Hepatocyte (in vitro differentiated cells): ENCODE results near the gene WDR90. TPM values are rescaled to one million over a fixed set of nuclear protein-coding genes. Genes with fewer than 3 reads are reported as not detected.

ENCODE experiments used
- DNase-seq: peaks from one replicate; pipeline ENCODE4 v3.0.0-alpha.2; 2016; ENCODE audit warnings: low spot score
- H2AFZ ChIP-seq: fragments of 200-600 bp; sonication (generic); 2 replicates; pipeline ENCODE4 v1.6.0; 2016; ENCODE audit warnings: antibody characterized with exemption, mild to moderate bottlenecking
- H3K27ac ChIP-seq: fragments of 200-600 bp; sonication (generic); 2 replicates; pipeline ENCODE4 v1.5.1; 2016; ENCODE audit warnings: mild to moderate bottlenecking
- H3K27me3 ChIP-seq: fragments of 200-600 bp; sonication (generic); 2 replicates; pipeline ENCODE4 v1.6.1; 2016
- H3K36me3 ChIP-seq: fragments of 200-600 bp; sonication (generic); replicated peaks from 2 replicates; pipeline ENCODE4 v1.5.1; 2016; ENCODE audit warnings: low read depth; ENCODE audit not compliant: insufficient read depth
- H3K4me1 ChIP-seq: fragments of 200-600 bp; sonication (generic); 2 replicates; pipeline ENCODE4 v1.5.1; 2016; ENCODE audit warnings: mild to moderate bottlenecking, moderate library complexity; ENCODE audit not compliant: insufficient read depth
- H3K4me2 ChIP-seq: fragments of 200-600 bp; sonication (generic); 2 replicates; pipeline ENCODE4 v1.6.0; 2016
- H3K4me3 ChIP-seq: fragments of 200-600 bp; sonication (generic); 2 replicates; pipeline ENCODE4 v1.5.1; 2016; ENCODE audit warnings: mild to moderate bottlenecking
- H3K79me2 ChIP-seq: fragments of 200-600 bp; sonication (generic); 2 replicates; pipeline ENCODE4 v1.6.0; 2017; ENCODE audit warnings: mild to moderate bottlenecking
- H3K9me2 ChIP-seq: fragments of 200-600 bp; sonication (generic); replicated peaks from 2 replicates; pipeline ENCODE4 v1.6.0; 2017; ENCODE audit warnings: mild to moderate bottlenecking; ENCODE audit not compliant: insufficient read depth
- H3K9me3 ChIP-seq: fragments of 200-600 bp; sonication (generic); 2 replicates; pipeline ENCODE4 v1.5.1; 2016; ENCODE audit warnings: low read depth, mild to moderate bottlenecking
- H4K20me1 ChIP-seq: fragments of 200-600 bp; sonication (generic); 2 replicates; pipeline ENCODE4 v1.6.0; 2016; ENCODE audit warnings: mild to moderate bottlenecking; ENCODE audit not compliant: insufficient read depth, poor library complexity, severe bottlenecking
- EZH2 ChIP-seq: fragments of 200-600 bp; sonication (generic); IDR thresholded peaks from 2 replicates; pipeline ENCODE4 v1.6.1; 2016; ENCODE audit warnings: antibody characterized with exemption, mild to moderate bottlenecking, borderline replicate concordance
- EZH2phosphoT487 ChIP-seq: fragments of 200-600 bp; sonication (generic); IDR thresholded peaks from one replicate; pipeline ENCODE4 v1.6.1; 2018; ENCODE audit warnings: antibody characterized with exemption, mild to moderate bottlenecking, low read depth, moderate library complexity; ENCODE audit not compliant: unreplicated experiment, severe bottlenecking
- WGBS: methylation state at CpG from one replicate; pipeline ENCODE4 v1.1.6; 2016; ENCODE audit warnings: low lambda C conversion rate; ENCODE audit errors: missing lambda C conversion rate; 5-methylcytosine and 5-hydroxymethylcytosine counted together
- polyA plus RNA-seq: library from polyadenylated mRNA; unstranded; fragments of >200 nt; fragmentation: Nextera tagmentation; extraction: Ambion mirVana; gene quantifications from 2 replicates; pipeline ENCODE4 v1.2.1, GENCODE V29; 2016
- total RNA-seq: library from RNA; depleted of rRNA; stranded (reverse); fragments of >200 nt; gene quantifications from 2 replicates; pipeline ENCODE4 v1.2.3, GENCODE V29; 2014
- TF ChIP-seq, protein P1 (sequence below): fragments of 200-600 bp; sonication (generic); IDR thresholded peaks from 2 replicates; pipeline ENCODE4 v1.5.1; 2016; ENCODE audit warnings: antibody characterized with exemption, mild to moderate bottlenecking; ENCODE audit not compliant: poor library complexity

The WDR90 gene
- total and polyA plus RNA-seq, 2 experiments from 2014 or later = 14.4 to 25.1 TPM

DNA sequence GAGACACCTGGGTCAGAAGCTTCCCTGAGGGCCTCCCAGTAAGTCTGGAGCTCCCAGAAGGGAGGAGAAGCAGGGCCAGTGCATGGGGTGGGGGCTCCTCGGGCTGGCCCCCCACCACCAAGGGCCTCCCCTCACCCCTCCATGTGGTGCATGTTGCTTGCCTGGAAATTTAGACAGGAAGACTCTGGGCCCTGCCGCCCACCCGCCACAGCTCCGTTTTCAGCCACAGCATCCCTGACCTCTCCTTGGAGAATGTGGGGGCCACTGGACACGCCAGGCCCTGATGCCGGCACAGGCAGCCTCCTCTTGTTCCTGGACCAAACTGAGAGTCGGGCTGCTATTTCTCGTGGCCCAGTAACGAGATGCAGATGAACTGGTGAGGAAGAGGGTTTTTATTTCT is 10.3 kb upstream of the WDR90 start:
- Histone ChIP-seq H3K9me2 (no peaks in the 10 kb centered on the region), H3K4me3 (no peak overlapping the region), H3K4me1 (peaks cover 28% of the 10 kb centered on the region), H3K27ac (no peak overlapping the region), H2AFZ (no peak overlapping the region), H3K79me2 (peaks cover 27% of the 10 kb centered on the region), H3K9me3 (no peaks in the 10 kb centered on the region), H4K20me1 (no peaks in the 10 kb centered on the region), H3K27me3 (no peaks in the 10 kb centered on the region), H3K4me2 (no peak overlapping the region), H3K36me3 (no peaks in the 10 kb centered on the region)
- TF ChIP-seq, protein P1, sequence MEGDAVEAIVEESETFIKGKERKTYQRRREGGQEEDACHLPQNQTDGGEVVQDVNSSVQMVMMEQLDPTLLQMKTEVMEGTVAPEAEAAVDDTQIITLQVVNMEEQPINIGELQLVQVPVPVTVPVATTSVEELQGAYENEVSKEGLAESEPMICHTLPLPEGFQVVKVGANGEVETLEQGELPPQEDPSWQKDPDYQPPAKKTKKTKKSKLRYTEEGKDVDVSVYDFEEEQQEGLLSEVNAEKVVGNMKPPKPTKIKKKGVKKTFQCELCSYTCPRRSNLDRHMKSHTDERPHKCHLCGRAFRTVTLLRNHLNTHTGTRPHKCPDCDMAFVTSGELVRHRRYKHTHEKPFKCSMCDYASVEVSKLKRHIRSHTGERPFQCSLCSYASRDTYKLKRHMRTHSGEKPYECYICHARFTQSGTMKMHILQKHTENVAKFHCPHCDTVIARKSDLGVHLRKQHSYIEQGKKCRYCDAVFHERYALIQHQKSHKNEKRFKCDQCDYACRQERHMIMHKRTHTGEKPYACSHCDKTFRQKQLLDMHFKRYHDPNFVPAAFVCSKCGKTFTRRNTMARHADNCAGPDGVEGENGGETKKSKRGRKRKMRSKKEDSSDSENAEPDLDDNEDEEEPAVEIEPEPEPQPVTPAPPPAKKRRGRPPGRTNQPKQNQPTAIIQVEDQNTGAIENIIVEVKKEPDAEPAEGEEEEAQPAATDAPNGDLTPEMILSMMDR = no peak
- no peak for TF ChIP-seq EZH2
- WGBS = 71% methylated on average over 9 of the region's 9 CpGs
- no peak for DNase-seq

DNA sequence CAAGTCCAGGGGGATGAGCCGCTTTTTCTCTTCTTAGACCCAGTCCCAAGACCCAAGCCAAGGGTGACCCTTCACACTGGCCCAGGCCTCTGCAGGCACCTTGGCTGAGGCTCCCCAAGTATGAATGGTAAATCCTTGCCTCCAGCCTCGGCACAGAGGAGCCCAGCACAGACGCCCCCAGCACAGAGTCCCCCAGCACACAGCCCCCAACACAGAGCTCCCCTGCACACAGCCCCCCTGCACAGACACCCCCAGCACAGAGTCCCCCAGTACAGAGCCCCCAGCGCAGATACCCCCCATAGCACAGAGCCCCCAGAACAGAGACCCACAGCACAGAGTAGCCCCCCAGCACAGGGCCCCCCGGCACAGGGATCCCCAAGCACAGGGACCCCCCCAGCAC is 8.6 kb upstream of the WDR90 start:
- TF ChIP-seq EZH2 = no peak
- TF ChIP-seq, protein P1 = no peak
- peak overlapping the region; percentile 97 for H3K4me2 ChIP-seq
- peaks cover 35% of the 10 kb centered on the region for H3K79me2 ChIP-seq
- H3K36me3 ChIP-seq = no peaks in the 10 kb centered on the region
- H3K4me1 ChIP-seq = peaks cover 38% of the 10 kb centered on the region
- H3K27me3 ChIP-seq = no peaks in the 10 kb centered on the region
- WGBS = 91% methylated on average over 4 of the region's 5 CpGs
- H4K20me1 ChIP-seq = no peaks in the 10 kb centered on the region
- no peaks in the 10 kb centered on the region for H3K9me3 ChIP-seq
- H3K9me2 ChIP-seq = no peaks in the 10 kb centered on the region
- H3K27ac ChIP-seq = no peak overlapping the region
- no peak overlapping the region for H2AFZ ChIP-seq
- H3K4me3 ChIP-seq = no peak overlapping the region
- no peak for DNase-seq

DNA sequence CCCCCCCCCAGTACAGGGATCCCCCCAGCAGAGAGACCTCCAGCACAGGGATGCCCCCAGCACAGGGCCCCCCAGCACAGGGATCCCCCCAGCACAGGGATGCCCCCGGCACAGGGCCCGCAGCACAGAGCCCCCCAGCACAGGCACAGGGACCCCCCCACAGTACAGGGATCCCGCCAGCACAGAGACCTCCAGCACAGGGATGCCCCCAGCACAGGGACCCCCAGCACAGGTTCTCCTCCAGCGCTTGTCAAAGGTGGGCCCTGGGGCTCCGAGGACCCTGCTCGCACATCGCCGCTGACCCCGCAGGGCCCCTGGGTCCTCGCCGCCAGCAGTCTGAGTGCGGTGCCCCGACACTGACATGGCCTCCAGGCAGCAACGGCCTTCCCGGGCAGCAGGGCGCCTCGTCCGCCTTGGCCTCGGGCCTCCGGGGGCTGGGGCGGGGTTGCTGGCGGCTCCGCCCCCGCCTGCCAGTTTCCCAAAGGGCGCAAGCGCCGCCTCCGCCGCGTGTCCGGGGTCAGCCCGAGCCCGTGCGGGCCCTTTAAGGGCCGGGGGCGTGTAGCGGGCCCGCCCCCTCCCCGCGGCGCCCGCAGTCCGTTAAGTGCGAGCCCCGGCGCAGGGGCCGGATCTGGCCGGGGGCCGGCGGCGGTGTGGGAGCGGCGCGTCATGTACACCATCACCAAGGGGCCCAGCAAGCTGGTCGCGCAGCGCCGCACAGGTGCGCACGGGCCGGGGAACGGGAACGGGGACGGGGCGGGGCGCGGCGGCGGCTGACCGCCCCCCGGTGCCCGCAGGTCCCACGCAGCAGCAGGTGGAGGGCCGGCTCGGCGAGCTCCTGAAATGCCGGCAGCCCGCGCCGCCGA is 7.6 kb upstream of the WDR90 start, which contains the start of gene MCRIP2:
Gene MCRIP2 (plus strand): TSS at position 503 of the 863 bp plus-strand sequence. CDS start 164 bp downstream, at position 667.
- H4K20me1 ChIP-seq = no peaks in the 10 kb centered on the region
- H3K4me3 ChIP-seq = peak within 1 kb of the TSS; percentile 54
- DNase-seq = peak; percentile 95
- H2AFZ ChIP-seq = peak within 1 kb of the TSS; percentile 81
- H3K4me1 ChIP-seq = peaks cover 47% of the 10 kb centered on the region
- TF ChIP-seq EZH2 = no peak
- no peak for TF ChIP-seq EZH2phosphoT487
- TF ChIP-seq, protein P1 = no peak
- peak within 1 kb of the TSS; percentile 97 for H3K4me2 ChIP-seq
- H3K36me3 ChIP-seq = no peaks in the 10 kb centered on the region
- peak within 1 kb of the TSS; percentile 94 for H3K27ac ChIP-seq
- WGBS = 1% methylated on average over 37 of the region's 81 CpGs
- H3K79me2 ChIP-seq = peaks cover 40% of the 10 kb centered on the region
- no peaks in the 10 kb centered on the region for H3K9me3 ChIP-seq
- no peaks in the 10 kb centered on the region for H3K27me3 ChIP-seq
- no peaks in the 10 kb centered on the region for H3K9me2 ChIP-seq
